Suprapubic skin (tissue), 4 donors: ENCODE measurements around the gene CABLES1. TPM values are rescaled to one million over a fixed set of nuclear protein-coding genes. Genes with fewer than 3 reads are reported as not detected.

ENCODE experiments used
- DNase-seq, 2 donors: peaks; one replicate each; pipeline ENCODE4 v3.0.0-alpha.2; 2019; ENCODE audit warnings: low spot score in 2 of 2
- H3K27ac ChIP-seq: fragments of 200-600 bp; sonication (generic); one replicate; pipeline ENCODE4 v1.5.1; 2019
- H3K27me3 ChIP-seq: fragments of 200-600 bp; sonication (generic); one replicate; pipeline ENCODE4 v1.5.1; 2019
- H3K36me3 ChIP-seq: fragments of 200-600 bp; sonication (generic); one replicate; pipeline ENCODE4 v1.5.1; 2019
- H3K4me1 ChIP-seq: fragments of 200-600 bp; sonication (generic); one replicate; pipeline ENCODE4 v1.5.1; 2019
- H3K4me3 ChIP-seq: fragments of 200-600 bp; sonication (generic); one replicate; pipeline ENCODE4 v1.5.1; 2019; ENCODE audit warnings: mild to moderate bottlenecking
- H3K9me3 ChIP-seq: fragments of 200-600 bp; sonication (generic); one replicate; pipeline ENCODE4 v1.5.1; 2019
- CTCF ChIP-seq, 2 donors: fragments of 200-600 bp in 1 of 2; fragments of 450-650 bp in 1 of 2; sonication (generic) in 1 of 2; IDR thresholded peaks; one replicate each; pipeline ENCODE4 v1.5.1; 2016 to 2019; ENCODE audit warnings: antibody characterized with exemption in 2 of 2, mild to moderate bottlenecking in 1 of 2, moderate library complexity in 1 of 2
- EP300 ChIP-seq: sonication (generic); formaldehyde crosslinking; IDR thresholded peaks from one replicate; pipeline ENCODE4 v1.6.1; 2017; ENCODE audit warnings: antibody characterized with exemption
- POLR2A ChIP-seq, 2 donors: fragments of 450-650 bp; IDR thresholded peaks; one replicate each; pipeline ENCODE4 v1.6.1; 2017; ENCODE audit warnings: antibody characterized with exemption in 2 of 2, mild to moderate bottlenecking in 2 of 2, moderate library complexity in 2 of 2
- POLR2AphosphoS5 ChIP-seq, 3 donors: sonication (generic); formaldehyde crosslinking; IDR thresholded peaks; one replicate each; pipeline ENCODE4 v1.6.1; 2017; ENCODE audit warnings: antibody characterized with exemption in 3 of 3
- WGBS: methylation state at CpG from one replicate; pipeline ENCODE4 v1.1.5; 2018; 5-methylcytosine and 5-hydroxymethylcytosine counted together
- total RNA-seq, 4 donors: library from RNA; depleted of rRNA; stranded (reverse); fragments of >200 nt; gene quantifications; one replicate each; pipeline ENCODE4 v1.1.0, GENCODE V29; 2016

Gene CABLES1
- total RNA-seq, 4 donors from 2014 or later, result 24.9 to 42.2 (median 38.0) TPM

DNA sequence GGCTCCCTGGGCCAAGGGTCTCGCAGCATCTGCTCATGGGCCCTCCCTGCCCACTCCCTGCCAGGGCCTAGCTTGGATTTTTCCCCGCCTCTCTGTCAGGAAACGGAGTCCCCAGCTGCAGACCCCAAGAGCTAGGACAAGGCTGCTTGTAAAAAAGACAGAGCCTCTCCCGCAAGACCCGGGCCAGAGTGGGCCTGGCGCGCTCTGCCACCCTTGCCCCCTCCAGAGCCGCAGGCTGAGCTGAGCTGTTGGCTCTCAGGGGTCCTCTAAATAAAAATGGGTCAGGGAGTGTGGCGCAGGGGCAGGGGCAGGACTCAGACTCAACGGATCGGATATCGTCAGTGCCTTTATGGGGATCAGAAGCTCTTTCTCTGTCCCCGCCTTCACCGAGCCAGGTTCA is 112.6 kb downstream of the CABLES1 start:
- no peak overlapping the region for H3K4me3 ChIP-seq
- DNase-seq, result no peak
- H3K27ac ChIP-seq, result no peak overlapping the region
- 100% methylated on average over 12 of the region's 14 CpGs for WGBS
- H3K27me3 ChIP-seq, result no peaks in the 10 kb centered on the region
- H3K4me1 ChIP-seq, result peaks cover 14% of the 10 kb centered on the region
- TF ChIP-seq EP300, result no peak
- TF ChIP-seq POLR2AphosphoS5 (IDR thresholded peaks at IDR 0.05), result no peak
- no peak for TF ChIP-seq POLR2A (IDR thresholded peaks at IDR 0.05)
- TF ChIP-seq CTCF (IDR thresholded peaks at IDR 0.05), result no peak
- peaks cover 23% of the 10 kb centered on the region for H3K36me3 ChIP-seq
- H3K9me3 ChIP-seq, result no peaks in the 10 kb centered on the region

GRCh38 chr18:23248826-23249225 is 113.5 kb downstream of the CABLES1 start:
- peaks cover 14% of the 10 kb centered on the region for H3K4me1 ChIP-seq
- TF ChIP-seq CTCF (IDR thresholded peaks at IDR 0.05) (no peak), POLR2A (IDR thresholded peaks at IDR 0.05) (no peak)
- no peak for DNase-seq
- H3K27ac ChIP-seq, result peak overlapping the region; percentile 57
- no peaks in the 10 kb centered on the region for H3K27me3 ChIP-seq
- H3K36me3 ChIP-seq, result peaks cover 33% of the 10 kb centered on the region
- H3K4me3 ChIP-seq, result no peak overlapping the region
- no peaks in the 10 kb centered on the region for H3K9me3 ChIP-seq
- 67% methylated on average over 2 of the region's 2 CpGs for WGBS

GRCh38 chr18:23249348-23249747 is 114.1 kb downstream of the CABLES1 start:
- Histone ChIP-seq H3K36me3 (peaks cover 37% of the 10 kb centered on the region), H3K4me1 (peaks cover 14% of the 10 kb centered on the region), H3K27ac (peak overlapping the region; percentile 57), H3K4me3 (no peak overlapping the region), H3K27me3 (no peaks in the 10 kb centered on the region), H3K9me3 (no peaks in the 10 kb centered on the region)
- no peak for DNase-seq
- TF ChIP-seq CTCF (IDR thresholded peaks at IDR 0.05) (no peak), EP300 (no peak), POLR2AphosphoS5 (IDR thresholded peaks at IDR 0.05) (no peak), POLR2A (IDR thresholded peaks at IDR 0.05) (no peak)
- WGBS, result 87% methylated on average over 7 of the region's 7 CpGs

DNA sequence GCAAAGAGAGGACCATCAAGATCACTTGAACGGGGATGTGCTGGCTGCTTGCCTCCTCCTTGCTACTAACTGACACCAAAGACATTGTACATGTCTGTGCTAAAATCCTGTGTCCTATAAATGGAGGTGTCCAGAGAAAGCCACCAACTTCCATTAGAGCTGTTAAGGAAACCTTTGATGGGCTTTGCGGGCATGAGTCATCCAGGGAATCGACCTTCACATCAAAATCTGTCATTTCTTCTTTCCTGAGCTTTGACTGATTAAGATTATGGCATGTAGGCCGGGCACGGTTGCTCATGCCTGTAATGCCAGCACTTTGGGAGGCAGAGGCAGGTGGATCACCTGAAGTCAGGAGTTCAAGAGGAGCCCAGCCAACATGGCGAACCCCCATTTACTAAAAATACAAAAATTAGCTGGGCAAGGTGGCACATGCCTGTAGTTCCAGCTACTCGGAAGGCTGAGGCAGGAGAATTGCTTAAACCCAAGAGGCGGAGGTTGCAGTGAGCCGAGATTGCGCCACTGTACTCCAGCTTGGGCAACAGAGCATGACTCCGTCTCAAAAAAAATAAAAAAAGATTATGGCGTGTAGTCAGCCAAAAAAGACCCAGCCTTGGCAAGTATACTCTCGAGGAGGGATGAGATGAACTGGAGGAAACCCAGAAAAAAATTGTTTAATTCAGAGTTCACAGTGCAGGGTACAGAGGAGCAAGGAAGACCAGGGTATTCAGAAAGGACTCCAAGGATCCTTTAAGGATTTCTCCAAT is 115.8 kb downstream of the CABLES1 start:
- Histone ChIP-seq H3K36me3 (peaks cover 38% of the 10 kb centered on the region), H3K27ac (peak overlapping the region; percentile 60), H3K4me1 (peaks cover 14% of the 10 kb centered on the region), H3K4me3 (no peak overlapping the region), H3K9me3 (no peaks in the 10 kb centered on the region), H3K27me3 (no peaks in the 10 kb centered on the region)
- TF ChIP-seq POLR2AphosphoS5 (IDR thresholded peaks at IDR 0.05) (peak in 1 of 3 donors; percentile 25), CTCF (IDR thresholded peaks at IDR 0.05) (no peak)
- DNase-seq, result no peak
- 48% methylated on average over 13 of the region's 13 CpGs for WGBS

GRCh38 chr18:23253630-23254029 is 118.3 kb downstream of the CABLES1 start:
- H3K4me1 ChIP-seq, result peaks cover 26% of the 10 kb centered on the region
- peaks cover 38% of the 10 kb centered on the region for H3K36me3 ChIP-seq
- DNase-seq, result no peak
- H3K4me3 ChIP-seq, result no peak overlapping the region
- 93% methylated on average over 12 of the region's 12 CpGs for WGBS
- H3K27me3 ChIP-seq, result no peaks in the 10 kb centered on the region
- no peak overlapping the region for H3K27ac ChIP-seq
- H3K9me3 ChIP-seq, result no peaks in the 10 kb centered on the region
- TF ChIP-seq POLR2AphosphoS5 (IDR thresholded peaks at IDR 0.05) (no peak), CTCF (IDR thresholded peaks at IDR 0.05) (no peak), POLR2A (IDR thresholded peaks at IDR 0.05) (no peak), EP300 (no peak)
